IMR-90 (cell line): Measurements from ENCODE around the gene ARMH2. TPM values are rescaled to one million over a fixed set of nuclear protein-coding genes. Genes with fewer than 3 reads are reported as not detected.

Experiments used
- ATAC-seq: fragments of 200-7000 bp; cut with Tn5 transposase; 2 replicates; pipeline ENCODE4 v1.9.1; 2020; ENCODE audit warnings: low read depth, mild to moderate bottlenecking, moderate library complexity
- BruUV-seq: library from RNA; stranded (reverse); fragments of 400-500 nt; replicated peaks from 2 replicates; lab custom pipeline; 2021; lab: Mats Ljungman, UMichigan
- CTCF ChIA-PET: fragments of 300-600 bp; formaldehyde crosslinking; extraction: SDS; loops from one replicate; lab custom pipeline; 2021; ENCODE audit warnings: antibody characterized with exemption; lab: Yijun Ruan, JAX
- POLR2A ChIA-PET: fragments of 300-600 bp; sonication (Branson Sonifier 250); formaldehyde crosslinking; loops from one replicate; lab custom pipeline; 2022; ENCODE audit warnings: antibody characterized with exemption; ENCODE audit not compliant: unreplicated experiment; lab: Charles Lee
- DNase-seq: peaks from one replicate; pipeline ENCODE4 v3.0.0; 2013
- H2AFZ ChIP-seq: replicated peaks from 2 replicates; pipeline ENCODE3; 2013; ENCODE audit warnings: low read length, mild to moderate bottlenecking; ENCODE audit not compliant: poor library complexity
- H2AK5ac ChIP-seq: 2 replicates; pipeline ENCODE4 v1.6.1; 2013; ENCODE audit warnings: low read depth, low read length, inconsistent platforms
- H2AK9ac ChIP-seq: replicated peaks from 2 replicates; pipeline ENCODE3; 2013; ENCODE audit warnings: mild to moderate bottlenecking, low read depth, low read length, moderate library complexity; ENCODE audit not compliant: poor library complexity
- H2BK120ac ChIP-seq: 2 replicates; pipeline ENCODE4 v1.6.1; 2013; ENCODE audit warnings: low read depth, low read length, inconsistent platforms
- H2BK15ac ChIP-seq: 3 replicates; pipeline ENCODE4 v1.6.1; 2013; ENCODE audit warnings: low read depth, low read length, inconsistent platforms
- H2BK20ac ChIP-seq: 2 replicates; pipeline ENCODE4 v1.6.1; 2013; ENCODE audit warnings: low read depth, mild to moderate bottlenecking, inconsistent platforms, low read length, moderate library complexity
- H2BK5ac ChIP-seq: 2 replicates; pipeline ENCODE4 v1.6.1; 2013; ENCODE audit warnings: mild to moderate bottlenecking, low read depth, low read length, inconsistent platforms; ENCODE audit not compliant: poor library complexity, severe bottlenecking
- H3K14ac ChIP-seq: replicated peaks from 2 replicates; pipeline ENCODE4 v1.6.1; 2013; ENCODE audit warnings: low read depth, low read length, inconsistent platforms
- H3K18ac ChIP-seq: 2 replicates; pipeline ENCODE4 v1.6.1; 2013; ENCODE audit warnings: low read depth, low read length, control low read depth
- H3K23ac ChIP-seq: 2 replicates; pipeline ENCODE4 v1.6.1; 2013; ENCODE audit warnings: low read depth, low read length, inconsistent platforms
- H3K27ac ChIP-seq: 2 replicates; pipeline ENCODE4 v1.5.1; 2013; ENCODE audit warnings: mild to moderate bottlenecking, control low read depth, low read length; ENCODE audit not compliant: insufficient read depth
- H3K27me3 ChIP-seq: 2 replicates; pipeline ENCODE4 v1.6.1; 2013; ENCODE audit warnings: low read length; ENCODE audit not compliant: control insufficient read depth, insufficient read depth
- H3K36me3 ChIP-seq: 2 replicates; pipeline ENCODE4 v1.6.1; 2013; ENCODE audit warnings: low read length, mixed read lengths; ENCODE audit not compliant: control insufficient read depth, insufficient read depth
- H3K4ac ChIP-seq: 2 replicates; pipeline ENCODE4 v1.6.1; 2013; ENCODE audit warnings: low read depth, low read length, inconsistent platforms
- H3K4me1 ChIP-seq: 2 replicates; pipeline ENCODE4 v1.6.1; 2013; ENCODE audit warnings: low read length, mixed read lengths; ENCODE audit not compliant: control insufficient read depth, insufficient read depth
- H3K4me2 ChIP-seq: 2 replicates; pipeline ENCODE4 v1.6.1; 2013; ENCODE audit warnings: low read depth, mild to moderate bottlenecking, control low read depth, low read length, moderate library complexity
- H3K4me3 ChIP-seq: 2 replicates; pipeline ENCODE4 v1.5.1; 2013; ENCODE audit warnings: low read depth, mild to moderate bottlenecking, control low read depth, low read length, moderate library complexity; ENCODE audit not compliant: insufficient read depth
- H3K56ac ChIP-seq: 2 replicates; pipeline ENCODE4 v1.6.1; 2013; ENCODE audit warnings: low read length, inconsistent platforms; ENCODE audit not compliant: insufficient read depth; ENCODE audit errors: extremely low read depth
- H3K79me1 ChIP-seq, 2 experiments: 2 replicates each; pipeline ENCODE4 v1.6.1; 2013; ENCODE audit warnings: low read length in 2 of 2, inconsistent platforms in 1 of 2, low read depth in 1 of 2
- H3K9ac ChIP-seq: 2 replicates; pipeline ENCODE4 v1.6.1; 2013; ENCODE audit warnings: low read depth, low read length, control low read depth
- H3K9me1 ChIP-seq: 2 replicates; pipeline ENCODE4 v1.6.1; 2013; ENCODE audit warnings: low read length, inconsistent platforms; ENCODE audit not compliant: insufficient read depth
- H3K9me3 ChIP-seq: 2 replicates; pipeline ENCODE4 v1.6.1; 2013; ENCODE audit warnings: low read length; ENCODE audit not compliant: control insufficient read depth, insufficient read depth
- H4K20me1 ChIP-seq: 2 replicates; pipeline ENCODE4 v1.6.1; 2013; ENCODE audit warnings: low read length, inconsistent platforms; ENCODE audit not compliant: insufficient read depth
- H4K5ac ChIP-seq: 2 replicates; pipeline ENCODE4 v1.6.1; 2013; ENCODE audit warnings: mild to moderate bottlenecking, low read depth, low read length, control low read depth
- H4K8ac ChIP-seq, 2 experiments: 2 replicates each; pipeline ENCODE4 v1.6.1; 2013; ENCODE audit warnings: low read depth in 2 of 2, low read length in 2 of 2, control low read depth in 1 of 2, inconsistent platforms in 1 of 2
- H4K91ac ChIP-seq: 2 replicates; pipeline ENCODE4 v1.6.1; 2013; ENCODE audit warnings: low read depth, low read length, inconsistent platforms; ENCODE audit not compliant: insufficient read depth
- BHLHE40 ChIP-seq: fragments of 150-350 bp; IDR thresholded peaks from 2 replicates; pipeline ENCODE4 v1.6.1; 2016; ENCODE audit warnings: mild to moderate bottlenecking, low read depth, low read length
- CEBPB ChIP-seq: IDR thresholded peaks from 2 replicates; pipeline ENCODE4 v1.6.1; 2012; ENCODE audit warnings: low read depth, low read length, improper control_type of control experiment
- CHD1 ChIP-seq: IDR thresholded peaks from 2 replicates; pipeline ENCODE4 v1.6.1; 2012; ENCODE audit warnings: low read depth, low read length, improper control_type of control experiment
- CTCF ChIP-seq: conservative IDR thresholded peaks from 2 replicates; pipeline ENCODE4 v1.5.1; 2012; ENCODE audit warnings: mild to moderate bottlenecking, low read depth, low read length, improper control_type of control experiment
- FOS ChIP-seq: fragments of 150-350 bp; IDR thresholded peaks from 2 replicates; pipeline ENCODE4 v1.6.1; 2016; ENCODE audit warnings: low read depth, low read length
- MAFK ChIP-seq: IDR thresholded peaks from 2 replicates; pipeline ENCODE4 v1.6.1; 2012; ENCODE audit warnings: low read depth, low read length, improper control_type of control experiment
- MAZ ChIP-seq: IDR thresholded peaks from 2 replicates; pipeline ENCODE4 v1.6.1; 2012; ENCODE audit warnings: low read depth, mild to moderate bottlenecking, low read length, improper control_type of control experiment, moderate library complexity, borderline replicate concordance
- MXI1 ChIP-seq: IDR thresholded peaks from 2 replicates; pipeline ENCODE4 v1.6.1; 2012; ENCODE audit warnings: low read depth, mild to moderate bottlenecking, low read length, moderate library complexity, borderline replicate concordance
- NFE2L2 ChIP-seq: fragments of 150-350 bp; IDR thresholded peaks from 2 replicates; pipeline ENCODE4 v1.6.1; 2016; ENCODE audit warnings: low read depth, mild to moderate bottlenecking, low read length
- POLR2A ChIP-seq: IDR thresholded peaks from 2 replicates; pipeline ENCODE4 v1.6.1; 2012; ENCODE audit warnings: mild to moderate bottlenecking, low read depth, low read length
- RAD21 ChIP-seq: IDR thresholded peaks from 2 replicates; pipeline ENCODE4 v1.6.1; 2012; ENCODE audit warnings: low read length, improper control_type of control experiment
- RCOR1 ChIP-seq: IDR thresholded peaks from 2 replicates; pipeline ENCODE4 v1.6.1; 2012; ENCODE audit warnings: mild to moderate bottlenecking, low read length, improper control_type of control experiment; ENCODE audit not compliant: insufficient replicate concordance
- RFX5 ChIP-seq: IDR thresholded peaks from 2 replicates; pipeline ENCODE4 v1.8.0; 2012; ENCODE audit warnings: low read depth, mild to moderate bottlenecking, low read length, moderate library complexity
- WGBS, 2 experiments: methylation state at CpG; one replicate each; pipeline versions ENCODE4 v1.1.5 to v1.1.7; 2013; ENCODE audit warnings: missing lambda C conversion rate in 2 of 2; ENCODE audit not compliant: insufficient read length in 1 of 2; ENCODE audit errors: extremely low coverage in 2 of 2; 5-methylcytosine and 5-hydroxymethylcytosine counted together
- dilution Hi-C: fragments of 300-500 bp; cut with HindIII; formaldehyde crosslinking; loops from one replicate; pipeline ENCODE4 v1.14.3; 2018; ENCODE audit warnings: low sequenced_read_pairs; ENCODE audit not compliant: unreplicated experiment
- in situ Hi-C: fragments of 300-500 bp; cut with MboI; formaldehyde crosslinking; loops from 3 replicates; pipeline ENCODE4 v1.14.3; 2019; ENCODE audit warnings: low sequenced_read_pairs, inconsistent platforms, mixed read lengths
- intact Hi-C: fragments of 100-400 bp; cut with micrococcal nuclease; formaldehyde crosslinking; loops from 2 replicates; pipeline ENCODE4 v1.10.0; 2022
- polyA plus RNA-seq, 3 experiments: library from polyadenylated mRNA; depleted of rRNA; stranded (reverse); fragments of >200 nt; gene quantifications; 2 replicates each; pipeline ENCODE4 v1.2.3, GENCODE V29; 2012; ENCODE audit warnings: low replicate concordance in 1 of 3
- total RNA-seq: library from RNA; depleted of rRNA; stranded (reverse); fragments of >200 nt; gene quantifications from 2 replicates; pipeline ENCODE4 v1.2.3, GENCODE V29; 2012
- TF ChIP-seq, protein P1 (sequence below): fragments of 150-350 bp; IDR thresholded peaks from 2 replicates; pipeline ENCODE4 v1.6.1; 2017; ENCODE audit warnings: mild to moderate bottlenecking, antibody characterized with exemption, low read length, low read depth

Gene ARMH2
- total and polyA plus RNA-seq, 2 of the 4 experiments (the other 2 are of a cell fraction): not detected

GRCh38 chr6:24798740-24799540 is at the start of gene ARMH2 (continued):
- no peak for TF ChIP-seq MXI1
- TF ChIP-seq CHD1: no peak
- no peak for TF ChIP-seq MAFK

- no peak overlapping the region for H3K4me2 ChIP-seq
- TF ChIP-seq NFE2L2 (no peak), MAZ (no peak), CHD1 (no peak), RCOR1 (no peak), RAD21 (no peak), MAFK (no peak), BHLHE40 (no peak), FOS (no peak), RFX5 (no peak), POLR2A (no peak), CTCF (no peak), CEBPB (no peak)
- TF ChIP-seq, protein P1, sequence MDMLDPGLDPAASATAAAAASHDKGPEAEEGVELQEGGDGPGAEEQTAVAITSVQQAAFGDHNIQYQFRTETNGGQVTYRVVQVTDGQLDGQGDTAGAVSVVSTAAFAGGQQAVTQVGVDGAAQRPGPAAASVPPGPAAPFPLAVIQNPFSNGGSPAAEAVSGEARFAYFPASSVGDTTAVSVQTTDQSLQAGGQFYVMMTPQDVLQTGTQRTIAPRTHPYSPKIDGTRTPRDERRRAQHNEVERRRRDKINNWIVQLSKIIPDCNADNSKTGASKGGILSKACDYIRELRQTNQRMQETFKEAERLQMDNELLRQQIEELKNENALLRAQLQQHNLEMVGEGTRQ: no peak
Measured at GRCh38 chr6:24848461-24848860, 49.7 kb upstream of the ARMH2 start.

More at GRCh38 chr6:24848461-24848860, 49.7 kb upstream of the ARMH2 start:
- H3K9me1 ChIP-seq: no peaks in the 10 kb centered on the region
- H2BK15ac ChIP-seq: no peak overlapping the region
- no peak overlapping the region for H4K5ac ChIP-seq
- in situ Hi-C loops: no loop called here
- WGBS, 2 experiments: no CpG with 5 or more reads among the region's 4 CpGs
- DNase-seq: no peak
- H2AK9ac ChIP-seq: no peak overlapping the region
- ChIA-PET POLR2A (no interaction called here), CTCF (interaction anchor here (0.6 kb wide), 1 partner anchor 9 kb away, joined by 4 read pairs; no protein-coding TSS in a partner anchor)
- dilution Hi-C loops: loop anchor here (25.0 kb wide), 1 partner anchor 239 kb away; no protein-coding TSS in a partner anchor
- H3K79me1 ChIP-seq: no peaks in the 10 kb centered on the region
- no peak overlapping the region for H3K56ac ChIP-seq
- H4K91ac ChIP-seq: no peak overlapping the region
- no peak for ATAC-seq
- H2BK20ac ChIP-seq: no peak overlapping the region
- H3K4me3 ChIP-seq: no peak overlapping the region
- no peak overlapping the region for H3K23ac ChIP-seq
- H4K8ac ChIP-seq: no peak overlapping the region
- H3K18ac ChIP-seq: no peak overlapping the region
- no peaks in the 10 kb centered on the region for H3K27me3 ChIP-seq
- no peaks in the 10 kb centered on the region for H3K9me3 ChIP-seq
- H4K20me1 ChIP-seq: no peaks in the 10 kb centered on the region
- peaks cover 32% of the 10 kb centered on the region for H3K36me3 ChIP-seq
- H2BK5ac ChIP-seq: no peak overlapping the region
- no peak overlapping the region for H3K4ac ChIP-seq
- no peak overlapping the region for H2AFZ ChIP-seq
- BruUV-seq: no TSS peak
- intact Hi-C loops: no loop called here
- no peak overlapping the region for H3K14ac ChIP-seq
- no peak overlapping the region for H3K9ac ChIP-seq
- no peak overlapping the region for H3K27ac ChIP-seq
- no peaks in the 10 kb centered on the region for H3K4me1 ChIP-seq
- H2BK120ac ChIP-seq: no peak overlapping the region
- no peak overlapping the region for H2AK5ac ChIP-seq
